Epithelial cell of esophagus (primary cell): ENCODE data around the gene DCLK3.

Experiments
- DNase-seq: peaks from one replicate; pipeline ENCODE4 v3.0.0; 2010; ENCODE audit warnings: low read depth
- H3K4me3 ChIP-seq: 2 replicates; pipeline ENCODE4 v1.5.1; 2011; ENCODE audit warnings: mild to moderate bottlenecking, low read length, control low read depth
- TF ChIP-seq, protein P1 (sequence below): IDR thresholded peaks from 2 replicates; pipeline ENCODE4 v1.5.1; 2011; ENCODE audit warnings: low read depth, mild to moderate bottlenecking, low read length, control low read depth, inconsistent platforms; ENCODE audit not compliant: insufficient read depth; ENCODE audit errors: missing control alignments

DCLK3 gene

DNA sequence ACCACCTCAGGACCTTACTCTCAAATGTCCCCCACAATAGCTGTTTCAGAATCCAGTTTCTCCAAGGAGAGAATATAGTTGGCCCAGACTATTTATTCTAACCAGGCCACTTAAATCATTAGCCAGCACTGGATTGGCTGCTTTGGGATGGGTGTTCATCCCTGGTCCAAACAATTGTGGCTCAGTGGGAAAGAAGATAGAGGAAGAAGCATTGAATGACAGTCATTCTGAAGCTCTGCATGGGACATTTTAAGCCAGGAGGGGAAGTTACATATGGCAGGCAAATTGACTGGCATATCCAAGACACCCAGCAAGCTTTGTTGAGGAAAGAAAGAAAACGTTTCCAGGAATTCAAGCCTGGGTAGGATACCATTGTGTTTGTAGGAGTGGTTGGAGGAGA is 5.6 kb upstream of the DCLK3 start:
- DNase-seq = no peak
- TF ChIP-seq, protein P1, sequence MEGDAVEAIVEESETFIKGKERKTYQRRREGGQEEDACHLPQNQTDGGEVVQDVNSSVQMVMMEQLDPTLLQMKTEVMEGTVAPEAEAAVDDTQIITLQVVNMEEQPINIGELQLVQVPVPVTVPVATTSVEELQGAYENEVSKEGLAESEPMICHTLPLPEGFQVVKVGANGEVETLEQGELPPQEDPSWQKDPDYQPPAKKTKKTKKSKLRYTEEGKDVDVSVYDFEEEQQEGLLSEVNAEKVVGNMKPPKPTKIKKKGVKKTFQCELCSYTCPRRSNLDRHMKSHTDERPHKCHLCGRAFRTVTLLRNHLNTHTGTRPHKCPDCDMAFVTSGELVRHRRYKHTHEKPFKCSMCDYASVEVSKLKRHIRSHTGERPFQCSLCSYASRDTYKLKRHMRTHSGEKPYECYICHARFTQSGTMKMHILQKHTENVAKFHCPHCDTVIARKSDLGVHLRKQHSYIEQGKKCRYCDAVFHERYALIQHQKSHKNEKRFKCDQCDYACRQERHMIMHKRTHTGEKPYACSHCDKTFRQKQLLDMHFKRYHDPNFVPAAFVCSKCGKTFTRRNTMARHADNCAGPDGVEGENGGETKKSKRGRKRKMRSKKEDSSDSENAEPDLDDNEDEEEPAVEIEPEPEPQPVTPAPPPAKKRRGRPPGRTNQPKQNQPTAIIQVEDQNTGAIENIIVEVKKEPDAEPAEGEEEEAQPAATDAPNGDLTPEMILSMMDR = no peak
- no peak overlapping the region for H3K4me3 ChIP-seq

DNA sequence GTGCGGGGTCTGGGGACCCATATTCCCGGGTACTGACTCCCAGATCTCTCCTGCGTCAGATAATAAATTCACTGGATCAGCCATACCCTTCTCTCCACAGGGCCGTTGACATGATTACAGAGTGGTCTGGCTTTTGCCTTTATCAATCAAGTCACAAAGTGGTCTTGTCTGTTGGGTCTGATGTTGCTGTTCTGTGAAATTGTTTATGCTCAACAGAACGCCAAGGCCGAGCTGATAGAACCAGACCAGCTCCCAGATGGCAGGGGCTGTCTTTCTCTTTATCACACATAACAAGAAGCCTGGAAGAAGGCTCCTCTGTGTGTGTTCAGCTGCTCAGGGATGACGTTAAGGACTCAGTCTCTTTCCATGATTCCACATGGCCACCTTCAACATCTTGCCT is 751 bp upstream of the DCLK3 start:
- H3K4me3 ChIP-seq = no peak overlapping the region
- TF ChIP-seq, protein P1 = no peak
- no peak for DNase-seq

DNA sequence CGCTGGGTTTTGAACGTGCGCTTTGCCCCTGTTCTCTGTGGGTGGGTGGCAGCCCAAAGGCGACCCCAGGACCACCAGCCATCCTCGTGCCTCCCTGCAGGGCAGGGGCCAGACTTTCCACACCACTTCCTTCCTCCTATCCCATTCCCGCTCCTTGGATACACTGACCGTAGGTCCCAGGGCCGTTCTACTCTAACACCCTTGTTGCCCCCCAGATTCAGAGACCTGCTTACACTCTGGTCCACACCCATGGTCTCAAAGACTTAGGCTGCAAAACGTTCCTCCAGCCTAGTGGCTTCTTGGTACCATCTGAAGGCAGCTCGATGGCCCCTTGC is 318 bp upstream of the DCLK3 start:
- TF ChIP-seq, protein P1 = no peak
- DNase-seq = no peak
- H3K4me3 ChIP-seq = no peak overlapping the region

DNA sequence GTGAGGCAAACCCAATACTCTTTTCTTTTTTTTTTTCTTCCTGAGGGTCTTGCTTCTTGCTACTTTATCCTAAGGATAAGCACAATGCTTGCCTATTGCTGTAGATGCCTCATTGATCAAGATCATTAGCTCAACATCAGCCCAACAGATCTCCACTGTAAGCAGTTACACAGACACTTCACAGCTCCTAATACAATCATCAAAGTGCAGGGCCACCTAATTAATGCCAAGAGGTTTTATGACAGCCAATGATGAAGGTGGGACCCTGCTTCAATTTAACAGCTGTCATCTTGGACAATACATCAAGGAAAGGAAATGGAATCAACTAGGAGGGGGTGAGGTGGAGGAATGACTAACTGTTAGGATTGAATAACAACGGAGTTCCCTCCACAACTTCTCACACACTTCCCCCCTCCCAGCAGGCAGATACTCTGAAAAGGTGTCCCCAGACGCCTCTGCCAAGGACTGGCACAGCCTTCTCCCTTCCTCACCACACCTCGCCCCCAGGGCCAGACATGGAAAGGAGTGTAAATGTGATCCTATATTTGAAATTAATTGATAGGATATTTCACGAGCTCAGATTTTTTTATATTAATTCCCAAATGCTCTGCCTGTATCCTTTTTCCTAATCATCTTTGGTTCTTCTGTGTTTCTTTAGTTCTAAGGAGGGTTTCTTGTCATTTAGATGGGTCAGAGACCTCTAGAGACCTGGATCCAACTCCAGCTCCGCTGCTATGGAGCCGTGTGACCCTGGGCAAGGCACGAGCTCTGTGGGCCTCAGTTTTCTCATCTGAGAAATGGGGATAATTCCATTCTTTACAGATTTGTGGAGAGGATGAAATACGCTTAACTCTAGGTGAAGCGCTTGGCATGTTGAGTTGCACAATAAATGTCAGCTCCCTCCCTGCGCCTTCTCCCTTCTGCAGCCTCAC is 1.2 kb downstream of the DCLK3 start:
- peak; percentile 4 for DNase-seq
- H3K4me3 ChIP-seq = no peak overlapping the region
- TF ChIP-seq, protein P1 = no peak

DNA sequence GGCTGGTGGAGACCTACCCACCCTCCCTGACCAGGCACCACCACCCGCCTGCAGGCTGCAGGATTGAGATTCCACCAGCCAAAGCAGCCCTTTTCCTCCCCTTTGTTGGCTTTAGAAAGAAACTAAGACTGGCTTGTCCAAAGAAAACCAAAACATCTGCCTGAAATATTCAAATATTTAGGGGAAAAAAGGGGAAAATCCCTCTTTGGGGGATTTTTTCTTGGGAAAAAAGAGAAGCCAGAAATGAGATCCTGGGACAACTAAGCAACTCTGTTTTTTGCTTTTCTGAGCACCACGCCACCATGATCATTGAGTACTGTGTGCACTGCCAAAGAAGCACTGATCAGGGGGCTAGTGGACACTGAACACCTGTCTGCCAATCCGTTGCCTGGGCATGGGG is 2.6 kb downstream of the DCLK3 start:
- no peak overlapping the region for H3K4me3 ChIP-seq
- DNase-seq = no peak
- TF ChIP-seq, protein P1 = no peak

DNA sequence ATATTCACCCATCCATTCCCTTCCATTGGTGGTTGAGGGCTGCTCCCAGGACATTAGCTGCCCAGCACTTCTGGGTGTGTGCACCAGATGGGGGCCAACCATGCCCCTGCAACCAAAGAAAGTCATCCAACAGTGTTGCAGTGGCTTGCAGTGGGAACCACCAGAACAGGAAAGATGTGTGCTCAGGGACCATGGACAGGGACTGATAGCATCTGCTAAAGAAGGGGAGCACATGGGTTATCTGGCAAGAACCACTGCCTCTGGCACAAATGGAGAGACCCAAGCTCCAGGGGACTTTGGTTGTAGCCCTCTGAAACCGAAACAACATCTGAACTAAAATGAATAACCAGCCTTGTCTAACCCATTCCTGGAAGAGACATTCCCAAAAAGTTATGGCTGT is 8.1 kb downstream of the DCLK3 start:
- TF ChIP-seq, protein P1 = no peak
- DNase-seq = peak; percentile 5
- H3K4me3 ChIP-seq = no peak overlapping the region

DNA sequence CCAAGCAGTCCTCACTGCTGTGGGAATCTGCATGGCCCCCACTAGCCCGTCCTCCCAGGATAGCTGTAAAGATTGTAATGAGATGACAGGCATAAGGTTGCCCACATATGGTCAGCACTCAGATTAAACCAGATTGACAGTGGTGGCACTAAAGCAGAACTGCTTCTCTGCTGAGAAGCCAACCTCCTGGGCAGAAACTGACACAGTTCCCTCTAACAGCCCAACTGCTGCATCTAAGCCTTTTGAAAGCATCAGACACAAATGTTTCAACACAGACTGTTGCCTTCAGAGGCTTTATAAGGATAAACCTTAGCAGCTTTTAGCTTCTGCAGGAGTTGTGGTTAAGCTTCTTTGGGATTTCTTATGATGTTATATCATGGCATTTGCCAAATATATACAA is 13.0 kb downstream of the DCLK3 start:
- TF ChIP-seq, protein P1 = no peak

More for the DNA sequence above, 13.0 kb downstream of the DCLK3 start:
- H3K4me3 ChIP-seq = no peak overlapping the region
- DNase-seq = no peak
